WTC11 (cell line): ENCODE measurements around the gene FUT6. TPM values are rescaled to one million over a fixed set of nuclear protein-coding genes. Genes with fewer than 3 reads are reported as not detected.

ENCODE experiments used
- ATAC-seq: fragments of 200-7000 bp; cut with Tn5 transposase; 2 replicates; pipeline ENCODE4 v1.10.0; 2021; ENCODE audit warnings: mild to moderate bottlenecking, moderate library complexity
- CTCF ChIA-PET: fragments of 300-600 bp; sonication (Branson Sonifier 250); formaldehyde crosslinking; loops from one replicate; lab custom pipeline; 2021; ENCODE audit warnings: antibody characterized with exemption; lab: Charles Lee
- POLR2A ChIA-PET: fragments of 350-600 bp; sonication (Branson Sonifier 250); formaldehyde crosslinking; loops from one replicate; lab custom pipeline; 2021; ENCODE audit warnings: antibody characterized with exemption; lab: Charles Lee
- DNase-seq: peaks from one replicate; pipeline ENCODE4 v3.0.0; 2021; ENCODE audit warnings: low spot score
- H3K27ac Mint-ChIP-seq: 2 replicates; pipeline ENCODE4 v1.8.0; 2021; ENCODE audit warnings: mixed read lengths
- H3K27me3 Mint-ChIP-seq: 2 replicates; pipeline ENCODE4 v1.8.0; 2021; ENCODE audit warnings: low read depth, mild to moderate bottlenecking, moderate library complexity, mixed read lengths
- H3K36me3 Mint-ChIP-seq: 2 replicates; pipeline ENCODE4 v1.8.0; 2021; ENCODE audit warnings: mixed read lengths
- H3K4me1 Mint-ChIP-seq: 2 replicates; pipeline ENCODE4 v1.8.0; 2022; ENCODE audit warnings: mixed read lengths
- H3K4me3 Mint-ChIP-seq: 2 replicates; pipeline ENCODE4 v1.8.0; 2021; ENCODE audit warnings: mild to moderate bottlenecking, moderate library complexity, mixed read lengths
- H3K9me3 Mint-ChIP-seq: 2 replicates; pipeline ENCODE4 v1.8.0; 2021; ENCODE audit warnings: mixed read lengths
- CREB1 ChIP-seq: sonication (generic); formaldehyde crosslinking; IDR thresholded peaks from 2 replicates; pipeline ENCODE4 v1.8.0; 2023; ENCODE audit warnings: mild to moderate bottlenecking, missing genetic modification reagents
- E2F4 ChIP-seq: sonication (generic); formaldehyde crosslinking; IDR thresholded peaks from 2 replicates; pipeline ENCODE4 v1.8.1; 2022; ENCODE audit warnings: low read depth, mild to moderate bottlenecking, moderate library complexity, missing genetic modification reagents, borderline replicate concordance
- FOXP4 ChIP-seq: sonication (generic); formaldehyde crosslinking; IDR thresholded peaks from 2 replicates; pipeline ENCODE4 v1.8.0; 2022; ENCODE audit warnings: mild to moderate bottlenecking, missing genetic modification reagents
- HMGA2 ChIP-seq: fragments of 250-450 bp; sonication (Bioruptor Pico); IDR thresholded peaks from 2 replicates; pipeline ENCODE4 v1.4.0; 2021; ENCODE audit warnings: mild to moderate bottlenecking, moderate library complexity
- JAZF1 ChIP-seq: fragments of 250-450 bp; sonication (Bioruptor Pico); IDR thresholded peaks from 2 replicates; pipeline ENCODE4 v1.9.0; 2021; ENCODE audit warnings: moderate library complexity, mild to moderate bottlenecking, inconsistent platforms
- MXD4 ChIP-seq: fragments of 250-450 bp; sonication (Bioruptor Pico); IDR thresholded peaks from 2 replicates; pipeline ENCODE4 v1.8.0; 2021; ENCODE audit warnings: mild to moderate bottlenecking, moderate library complexity, borderline replicate concordance
- MYBL2 ChIP-seq: sonication (generic); formaldehyde crosslinking; IDR thresholded peaks from 2 replicates; pipeline ENCODE4 v1.8.1; 2023; ENCODE audit warnings: mild to moderate bottlenecking, moderate library complexity, missing genetic modification reagents
- PRDM15 ChIP-seq: sonication (generic); formaldehyde crosslinking; IDR thresholded peaks from 2 replicates; pipeline ENCODE4 v1.8.0; 2022; ENCODE audit warnings: missing genetic modification reagents
- PREB ChIP-seq: sonication (generic); formaldehyde crosslinking; IDR thresholded peaks from 2 replicates; pipeline ENCODE4 v1.8.1; 2022; ENCODE audit warnings: mild to moderate bottlenecking, missing genetic modification reagents, moderate library complexity, borderline replicate concordance
- PRRX2 ChIP-seq: fragments of 250-450 bp; sonication (Bioruptor Pico); IDR thresholded peaks from 2 replicates; pipeline ENCODE4 v1.8.0; 2021; ENCODE audit warnings: mild to moderate bottlenecking
- RELA ChIP-seq: sonication (generic); formaldehyde crosslinking; IDR thresholded peaks from 2 replicates; pipeline ENCODE4 v1.8.1; 2022; ENCODE audit warnings: missing genetic modification reagents, mild to moderate bottlenecking, borderline replicate concordance
- total RNA-seq: library from RNA; stranded (reverse); gene quantifications from 3 replicates; pipeline ENCODE4 v1.2.3, GENCODE V29; 2021
- TF ChIP-seq, protein P1 (sequence below): sonication (generic); formaldehyde crosslinking; IDR thresholded peaks from 2 replicates; pipeline ENCODE4 v1.8.1; 2023; ENCODE audit warnings: mild to moderate bottlenecking, missing genetic modification reagents, moderate library complexity
- TF ChIP-seq, protein P2 (sequence below): sonication (generic); formaldehyde crosslinking; IDR thresholded peaks from 2 replicates; pipeline ENCODE4 v1.8.1; 2023; ENCODE audit warnings: mild to moderate bottlenecking, missing genetic modification reagents, borderline replicate concordance
- TF ChIP-seq, protein P3 (sequence below): sonication (generic); formaldehyde crosslinking; IDR thresholded peaks from 2 replicates; pipeline ENCODE4 v1.8.1; 2022; ENCODE audit warnings: missing genetic modification reagents, borderline replicate concordance

The FUT6 gene
- total RNA-seq, 1 experiment from 2014 or later, result not detected

- Mint-ChIP-seq H3K9me3 (peaks cover 4% of the 10 kb centered on the region; the same call in 1 of the 2 replicates), H3K36me3 (peaks cover 21% of the 10 kb centered on the region), H3K4me1 (peaks cover 5% of the 10 kb centered on the region)
- CTCF ChIA-PET, result no interaction called here
- no peak for ATAC-seq
- no peak for TF ChIP-seq HMGA2
- TF ChIP-seq, all 79 proteins: peak for 0
- Mint-ChIP-seq H3K27ac (no peak overlapping the region), H3K27me3 (no peaks in the 10 kb centered on the region), H3K4me3 (no peak overlapping the region)
- DNase-seq, result no peak
- POLR2A ChIA-PET, result no interaction called here
Observed at GRCh38 chr19:5786593-5787408, 52.7 kb downstream of the FUT6 start.

GRCh38 chr19:5785423-5785822 lies 54.1 kb downstream of the FUT6 start:
- H3K27me3 Mint-ChIP-seq, result no peaks in the 10 kb centered on the region
- ChIA-PET CTCF (interaction anchor here (4.5 kb wide), 1 partner anchor 19 kb away, joined by 16 read pairs; no protein-coding TSS in a partner anchor), POLR2A (no interaction called here)
- no peak for ATAC-seq
- no peaks in the 10 kb centered on the region for H3K9me3 Mint-ChIP-seq
- no peak overlapping the region for H3K4me3 Mint-ChIP-seq
- H3K27ac Mint-ChIP-seq, result no peak overlapping the region
- TF ChIP-seq, protein P1, sequence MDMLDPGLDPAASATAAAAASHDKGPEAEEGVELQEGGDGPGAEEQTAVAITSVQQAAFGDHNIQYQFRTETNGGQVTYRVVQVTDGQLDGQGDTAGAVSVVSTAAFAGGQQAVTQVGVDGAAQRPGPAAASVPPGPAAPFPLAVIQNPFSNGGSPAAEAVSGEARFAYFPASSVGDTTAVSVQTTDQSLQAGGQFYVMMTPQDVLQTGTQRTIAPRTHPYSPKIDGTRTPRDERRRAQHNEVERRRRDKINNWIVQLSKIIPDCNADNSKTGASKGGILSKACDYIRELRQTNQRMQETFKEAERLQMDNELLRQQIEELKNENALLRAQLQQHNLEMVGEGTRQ (CRISPR knock-in tag), result no peak
- TF ChIP-seq RELA (CRISPR knock-in tag), result no peak
- TF ChIP-seq CREB1 (CRISPR knock-in tag), result no peak
- TF ChIP-seq, all 79 proteins: peak for 0
- DNase-seq, result no peak
- peaks cover 20% of the 10 kb centered on the region for H3K36me3 Mint-ChIP-seq
- H3K4me1 Mint-ChIP-seq, result peaks cover 4% of the 10 kb centered on the region

DNA sequence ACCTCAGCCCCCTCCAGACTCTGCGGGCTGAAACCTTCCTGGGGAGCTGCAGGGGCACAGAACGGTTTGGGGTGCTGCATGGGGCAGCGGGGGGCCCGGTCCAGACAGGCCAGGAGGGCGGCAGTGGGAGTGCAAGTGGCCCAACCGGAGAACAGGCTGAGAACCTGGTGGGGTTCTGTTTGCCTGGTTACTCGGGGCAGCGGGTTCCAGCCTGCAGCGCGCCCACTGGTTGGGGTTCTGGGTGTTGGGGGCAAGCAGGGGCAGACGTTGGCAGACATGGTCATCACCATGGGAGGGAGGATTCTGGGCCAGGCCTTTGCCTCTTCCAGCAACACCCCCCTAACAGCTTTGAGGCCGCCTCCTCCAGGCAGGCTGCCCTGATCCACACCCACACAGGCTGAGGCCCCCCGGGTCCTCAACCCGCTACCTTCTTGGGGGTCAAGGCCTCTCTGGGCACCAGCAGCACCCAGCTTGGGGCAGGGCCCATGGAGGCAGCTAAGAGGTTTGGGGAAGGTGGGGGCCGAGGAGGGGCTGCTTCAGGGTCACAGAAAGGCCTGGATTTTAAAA lies 54.8 kb downstream of the FUT6 start, which contains the start of gene PRR22:
Gene PRR22, minus strand, starts transcription at position 166 of the 567 bp plus-strand sequence. Its CDS starts 86 bp downstream, at position 80.
- H3K27me3 Mint-ChIP-seq, result no peaks in the 10 kb centered on the region
- H3K36me3 Mint-ChIP-seq, result peaks cover 16% of the 10 kb centered on the region
- ATAC-seq (no peak), DNase-seq (no peak)
- H3K27ac Mint-ChIP-seq, result no peak within 1 kb of the TSS
- POLR2A ChIA-PET, result no interaction called here
- no peaks in the 10 kb centered on the region for H3K9me3 Mint-ChIP-seq
- no peak within 1 kb of the TSS for H3K4me3 Mint-ChIP-seq
- no peaks in the 10 kb centered on the region for H3K4me1 Mint-ChIP-seq
- CTCF ChIA-PET, result interaction anchor here (1.7 to 4.5 kb wide), 2 partner anchors 11 to 19 kb away, joined by 6 to 16 read pairs; no protein-coding TSS in a partner anchor
- TF ChIP-seq MYBL2 (no peak), MXD4 (CRISPR knock-in tag) (no peak), PREB (CRISPR knock-in tag) (no peak), JAZF1 (CRISPR knock-in tag) (no peak), E2F4 (CRISPR knock-in tag) (no peak), PRDM15 (CRISPR knock-in tag) (no peak), PRRX2 (CRISPR knock-in tag) (no peak), CREB1 (CRISPR knock-in tag) (no peak), FOXP4 (CRISPR knock-in tag) (no peak)
- TF ChIP-seq, protein P2, sequence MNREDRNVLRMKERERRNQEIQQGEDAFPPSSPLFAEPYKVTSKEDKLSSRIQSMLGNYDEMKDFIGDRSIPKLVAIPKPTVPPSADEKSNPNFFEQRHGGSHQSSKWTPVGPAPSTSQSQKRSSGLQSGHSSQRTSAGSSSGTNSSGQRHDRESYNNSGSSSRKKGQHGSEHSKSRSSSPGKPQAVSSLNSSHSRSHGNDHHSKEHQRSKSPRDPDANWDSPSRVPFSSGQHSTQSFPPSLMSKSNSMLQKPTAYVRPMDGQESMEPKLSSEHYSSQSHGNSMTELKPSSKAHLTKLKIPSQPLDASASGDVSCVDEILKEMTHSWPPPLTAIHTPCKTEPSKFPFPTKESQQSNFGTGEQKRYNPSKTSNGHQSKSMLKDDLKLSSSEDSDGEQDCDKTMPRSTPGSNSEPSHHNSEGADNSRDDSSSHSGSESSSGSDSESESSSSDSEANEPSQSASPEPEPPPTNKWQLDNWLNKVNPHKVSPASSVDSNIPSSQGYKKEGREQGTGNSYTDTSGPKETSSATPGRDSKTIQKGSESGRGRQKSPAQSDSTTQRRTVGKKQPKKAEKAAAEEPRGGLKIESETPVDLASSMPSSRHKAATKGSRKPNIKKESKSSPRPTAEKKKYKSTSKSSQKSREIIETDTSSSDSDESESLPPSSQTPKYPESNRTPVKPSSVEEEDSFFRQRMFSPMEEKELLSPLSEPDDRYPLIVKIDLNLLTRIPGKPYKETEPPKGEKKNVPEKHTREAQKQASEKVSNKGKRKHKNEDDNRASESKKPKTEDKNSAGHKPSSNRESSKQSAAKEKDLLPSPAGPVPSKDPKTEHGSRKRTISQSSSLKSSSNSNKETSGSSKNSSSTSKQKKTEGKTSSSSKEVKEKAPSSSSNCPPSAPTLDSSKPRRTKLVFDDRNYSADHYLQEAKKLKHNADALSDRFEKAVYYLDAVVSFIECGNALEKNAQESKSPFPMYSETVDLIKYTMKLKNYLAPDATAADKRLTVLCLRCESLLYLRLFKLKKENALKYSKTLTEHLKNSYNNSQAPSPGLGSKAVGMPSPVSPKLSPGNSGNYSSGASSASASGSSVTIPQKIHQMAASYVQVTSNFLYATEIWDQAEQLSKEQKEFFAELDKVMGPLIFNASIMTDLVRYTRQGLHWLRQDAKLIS, result no peak
- TF ChIP-seq, protein P3, sequence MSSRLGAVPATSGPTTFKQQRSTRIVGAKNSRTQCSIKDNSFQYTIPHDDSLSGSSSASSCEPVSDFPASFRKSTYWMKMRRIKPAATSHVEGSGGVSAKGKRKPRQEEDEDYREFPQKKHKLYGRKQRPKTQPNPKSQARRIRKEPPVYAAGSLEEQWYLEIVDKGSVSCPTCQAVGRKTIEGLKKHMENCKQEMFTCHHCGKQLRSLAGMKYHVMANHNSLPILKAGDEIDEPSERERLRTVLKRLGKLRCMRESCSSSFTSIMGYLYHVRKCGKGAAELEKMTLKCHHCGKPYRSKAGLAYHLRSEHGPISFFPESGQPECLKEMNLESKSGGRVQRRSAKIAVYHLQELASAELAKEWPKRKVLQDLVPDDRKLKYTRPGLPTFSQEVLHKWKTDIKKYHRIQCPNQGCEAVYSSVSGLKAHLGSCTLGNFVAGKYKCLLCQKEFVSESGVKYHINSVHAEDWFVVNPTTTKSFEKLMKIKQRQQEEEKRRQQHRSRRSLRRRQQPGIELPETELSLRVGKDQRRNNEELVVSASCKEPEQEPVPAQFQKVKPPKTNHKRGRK (CRISPR knock-in tag), result no peak
